Keratinocyte (primary cell): ENCODE data around the gene CRYAA. TPM values are rescaled to one million over a fixed set of nuclear protein-coding genes. Genes with fewer than 3 reads are reported as not detected.

ENCODE experiments used
- DNase-seq: peaks from one replicate; pipeline ENCODE4 v3.0.0-alpha.2; 2011; ENCODE audit warnings: low read depth, missing footprints, low spot score
- FAIRE-seq: peaks from 2 replicates; lab custom pipeline; 2011; peaks lifted over from hg19 to GRCh38; lab: Jason Lieb, UNC
- H2AFZ ChIP-seq: 2 replicates; pipeline ENCODE4 v1.6.0; 2012; ENCODE audit warnings: low read length, control low read depth, inconsistent platforms; ENCODE audit not compliant: control insufficient read depth
- H3K27ac ChIP-seq: 2 replicates; pipeline ENCODE4 v1.5.1; 2011; ENCODE audit warnings: low read length; ENCODE audit not compliant: control insufficient read depth, insufficient read depth
- H3K27me3 ChIP-seq: 3 replicates; pipeline ENCODE4 v1.6.0; 2011; ENCODE audit warnings: low read length; ENCODE audit not compliant: control insufficient read depth, insufficient read depth; ENCODE audit errors: extremely low read depth
- H3K36me3 ChIP-seq, 2 experiments: 2 replicates in 1 of 2; 3 replicates in 1 of 2; pipeline ENCODE4 v1.5.1; 2011; ENCODE audit warnings: low read length in 2 of 2, mild to moderate bottlenecking in 1 of 2; ENCODE audit not compliant: control insufficient read depth in 2 of 2, insufficient read depth in 2 of 2; ENCODE audit errors: extremely low read depth in 1 of 2
- H3K4me1 ChIP-seq: 3 replicates; pipeline ENCODE4 v1.5.1; 2011; ENCODE audit warnings: low read length; ENCODE audit not compliant: control insufficient read depth, insufficient read depth; ENCODE audit errors: extremely low read depth
- H3K4me2 ChIP-seq: 3 replicates; pipeline ENCODE4 v1.6.0; 2011; ENCODE audit warnings: low read depth, low read length; ENCODE audit not compliant: control insufficient read depth, insufficient read depth; ENCODE audit errors: extremely low read depth
- H3K4me3 ChIP-seq, 3 experiments: fragments of 200-600 bp in 1 of 3; sonication (generic) in 1 of 3; 2 replicates in 2 of 3; 3 replicates in 1 of 3; pipeline ENCODE4 v1.5.1; 2011 to 2016; ENCODE audit warnings: low read length in 3 of 3, mild to moderate bottlenecking in 3 of 3, control low read depth in 2 of 3, inconsistent platforms in 1 of 3, low read depth in 1 of 3, mixed read lengths in 1 of 3, mixed run types in 1 of 3, moderate library complexity in 1 of 3; ENCODE audit not compliant: control insufficient read depth in 2 of 3, insufficient read depth in 2 of 3; ENCODE audit errors: extremely low read depth in 1 of 3
- H3K79me2 ChIP-seq: 2 replicates; pipeline ENCODE4 v1.6.0; 2012; ENCODE audit warnings: low read length; ENCODE audit not compliant: control insufficient read depth, insufficient read depth
- H3K9ac ChIP-seq: 3 replicates; pipeline ENCODE4 v1.6.0; 2011; ENCODE audit warnings: low read length; ENCODE audit not compliant: control insufficient read depth, insufficient read depth; ENCODE audit errors: extremely low read depth
- H3K9me1 ChIP-seq: 3 replicates; pipeline ENCODE4 v1.6.0; 2011; ENCODE audit warnings: low read length; ENCODE audit not compliant: control insufficient read depth, insufficient read depth; ENCODE audit errors: extremely low read depth
- H3K9me3 ChIP-seq: 2 replicates; pipeline ENCODE4 v1.5.1; 2012; ENCODE audit warnings: low read depth, low read length; ENCODE audit not compliant: control insufficient read depth
- H4K20me1 ChIP-seq: 3 replicates; pipeline ENCODE4 v1.6.0; 2011; ENCODE audit warnings: low read length; ENCODE audit not compliant: control insufficient read depth, insufficient read depth; ENCODE audit errors: extremely low read depth
- CTCF ChIP-seq, 3 experiments: IDR thresholded peaks in 1 of 3; conservative IDR thresholded peaks in 1 of 3; optimal IDR thresholded peaks in 1 of 3; 2 replicates in 2 of 3; 3 replicates in 1 of 3; pipeline versions ENCODE3 to v1.5.1; 2011; ENCODE audit warnings: low read length in 3 of 3, mild to moderate bottlenecking in 3 of 3, moderate library complexity in 2 of 3, control low read depth in 1 of 3, inconsistent platforms in 1 of 3; ENCODE audit not compliant: insufficient read depth in 2 of 3; ENCODE audit errors: extremely low read depth in 1 of 3
- EZH2 ChIP-seq: IDR thresholded peaks from one replicate; pipeline ENCODE4 v1.6.1; 2012; ENCODE audit warnings: inconsistent platforms, mild to moderate bottlenecking, low read length, moderate library complexity
- dilution Hi-C: fragments of 300-500 bp; cut with MboI; formaldehyde crosslinking; loops from one replicate; pipeline ENCODE4 v1.7.0; 2020; ENCODE audit warnings: low sequenced_read_pairs; ENCODE audit not compliant: extremely low pct_ligation_motif_present
- polyA plus RNA-seq, 5 experiments: library from polyadenylated mRNA; depleted of rRNA in 3 of 5; stranded (reverse) in 3 of 5; stranded (forward) in 1 of 5; unstranded in 1 of 5; fragments of >200 nt; gene quantifications; 1 replicate in 1 of 5; 2 replicates in 3 of 5; 3 replicates in 1 of 5; pipeline versions ENCODE4 v1.2.1 to v1.2.3, GENCODE V29; 2011 to 2012; ENCODE audit warnings: missing spikeins in 2 of 5, low read depth in 1 of 5, low replicate concordance in 1 of 5

Gene CRYAA
- polyA plus RNA-seq, 1 donor (not counting 4 experiments of a cell fraction or from before 2014, with no cell fraction given) = not detected

GRCh38 chr21:43188592-43189210 lies 19.9 kb downstream of the CRYAA start:
- Histone ChIP-seq H4K20me1 (no peaks in the 10 kb centered on the region), H3K36me3 (no peaks in the 10 kb centered on the region), H3K9me3 (no peaks in the 10 kb centered on the region), H3K79me2 (no peaks in the 10 kb centered on the region), H3K9ac (no peak overlapping the region), H2AFZ (peak overlapping the region; percentile 27), H3K27ac (no peak overlapping the region), H3K27me3 (no peaks in the 10 kb centered on the region), H3K4me3 (no peak overlapping the region), H3K9me1 (no peaks in the 10 kb centered on the region), H3K4me2 (peak overlapping the region; percentile 48), H3K4me1 (peaks cover 16% of the 10 kb centered on the region)
- no peak for TF ChIP-seq EZH2
- no peak for TF ChIP-seq CTCF (optimal IDR thresholded peaks at IDR 0.05 in 1 of 3, IDR thresholded peaks at IDR 0.05 in 1 of 3, conservative IDR thresholded peaks at IDR 0.05 in 1 of 3; ENCODE audit: extremely low read depth in 1 of 3, insufficient read depth in 2 of 3, low read length in 3 of 3)
- no peak for DNase-seq
- dilution Hi-C loops = no loop called here
- FAIRE-seq = no peak

DNA sequence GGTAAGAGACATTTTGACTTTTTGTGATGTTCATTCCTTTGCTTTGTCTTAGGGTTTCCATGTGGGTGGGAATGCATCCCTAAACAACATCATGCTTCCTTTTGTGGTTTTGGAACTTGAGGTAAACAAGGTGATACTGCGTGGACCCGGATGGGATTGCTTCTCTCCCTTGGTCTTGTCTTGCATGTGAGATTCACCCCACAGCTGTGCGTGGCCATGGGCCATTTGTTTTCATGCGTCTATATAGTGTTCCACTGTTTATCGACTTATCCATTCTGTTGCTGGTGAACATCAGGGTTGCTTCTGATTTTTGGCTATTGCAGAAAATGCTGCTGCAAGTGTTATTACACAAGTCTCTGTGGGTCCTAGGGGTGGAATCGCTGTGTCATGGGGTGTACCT lies 21.1 kb downstream of the CRYAA start:
- Histone ChIP-seq H3K9me1 (no peaks in the 10 kb centered on the region), H2AFZ (no peak overlapping the region), H3K9me3 (no peaks in the 10 kb centered on the region), H3K4me3 (no peak overlapping the region), H3K9ac (no peak overlapping the region), H3K4me1 (peaks cover 29% of the 10 kb centered on the region), H3K27me3 (no peaks in the 10 kb centered on the region), H3K4me2 (no peak overlapping the region), H3K27ac (no peak overlapping the region), H3K79me2 (no peaks in the 10 kb centered on the region), H4K20me1 (no peaks in the 10 kb centered on the region), H3K36me3 (no peaks in the 10 kb centered on the region)
- TF ChIP-seq CTCF (optimal IDR thresholded peaks at IDR 0.05 in 1 of 3, IDR thresholded peaks at IDR 0.05 in 1 of 3, conservative IDR thresholded peaks at IDR 0.05 in 1 of 3; ENCODE audit: extremely low read depth in 1 of 3, insufficient read depth in 2 of 3, low read length in 3 of 3) = no peak
- TF ChIP-seq EZH2 = no peak
- dilution Hi-C loops = no loop called here
- DNase-seq (no peak), FAIRE-seq (peak; percentile 39)
